Activated CD8-positive, alpha-beta memory T cell treated with anti-CD3 and anti-CD28 coated beads, Interleukin-2, amount 50 U/mL, for 24 hours (primary cell): ENCODE measurements around the gene ARMC7.
"Not testable (repeated sequence)": the region's sequence is repeated elsewhere in the genome, so short reads cannot be mapped to it uniquely, and the experiment has no call there.

Experiments used
- DNase-seq: peaks from one replicate; pipeline ENCODE4 v3.0.0-alpha.2; 2020; ENCODE audit errors: extremely low read depth

ARMC7 gene

DNA sequence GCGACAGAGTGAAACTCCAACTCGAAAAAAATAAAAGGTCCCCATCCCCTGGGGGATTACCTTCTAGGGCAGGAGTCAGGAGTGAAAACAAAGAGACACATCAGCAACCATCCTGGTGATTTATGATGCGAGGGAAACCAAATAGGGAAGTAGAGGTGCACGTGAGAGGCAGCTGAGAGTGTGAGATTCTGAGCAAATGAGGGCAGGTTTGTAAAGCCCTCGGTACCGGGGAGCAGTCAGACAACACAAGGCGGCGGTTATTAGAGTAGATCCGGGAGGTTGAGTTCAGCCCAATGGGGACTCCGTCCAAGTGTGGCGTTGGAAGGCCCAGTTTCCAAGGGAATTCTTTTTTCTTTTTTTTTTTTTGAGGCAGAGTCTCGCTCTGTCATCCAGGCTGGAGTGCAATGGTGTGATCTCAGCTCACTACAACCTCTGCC lies 7.4 kb upstream of the ARMC7 start:
- DNase-seq, result no peak

DNA sequence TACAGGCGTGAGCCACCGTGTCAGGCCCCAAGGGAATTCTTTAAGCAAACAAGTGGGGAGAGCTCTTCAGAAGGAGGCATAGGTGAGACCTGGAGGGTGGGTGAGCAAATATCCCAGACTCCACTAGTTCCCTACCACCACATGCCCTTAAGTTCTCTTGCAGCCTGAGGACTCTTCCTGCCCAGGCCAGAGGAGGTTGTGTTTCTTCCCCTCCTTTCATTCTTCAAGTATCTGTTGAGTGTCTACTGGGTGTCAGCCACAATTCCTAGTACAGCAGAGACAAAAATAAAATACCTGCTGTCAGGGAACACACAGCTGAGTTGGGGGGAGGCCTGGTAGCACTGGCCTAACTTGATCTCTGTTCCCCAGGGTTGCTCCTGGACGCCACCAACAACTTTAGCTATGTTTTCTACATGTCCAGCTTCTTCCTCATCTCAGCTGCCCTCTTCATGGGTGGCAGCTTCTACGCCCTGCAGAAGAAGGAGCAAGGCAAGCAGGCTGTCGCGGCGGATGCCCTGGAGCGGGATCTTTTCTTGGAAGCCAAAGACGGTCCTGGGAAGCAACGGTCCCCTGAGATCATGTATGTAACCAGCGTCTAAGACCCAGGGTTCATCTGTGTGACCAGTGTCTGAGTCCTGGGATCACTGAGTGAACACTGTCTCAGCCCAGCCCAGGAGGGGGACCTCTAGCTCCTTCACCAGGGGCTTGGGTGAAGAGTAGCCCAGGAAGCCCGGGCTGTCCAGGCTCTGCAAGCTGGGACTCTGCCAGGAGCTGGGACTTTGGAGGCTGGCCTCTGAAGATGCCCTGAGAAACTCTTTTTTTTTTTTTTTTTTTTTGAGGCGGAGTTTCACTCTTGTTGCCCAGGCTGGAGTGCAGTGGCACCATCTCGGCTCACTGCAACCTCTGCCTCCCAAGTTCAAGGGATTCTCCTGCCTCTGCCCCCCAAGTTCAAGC lies 5.9 kb upstream of the ARMC7 start:
- no peak for DNase-seq

GRCh38 chr17:75105126-75106080 lies 4.4 kb upstream of the ARMC7 start:
- no peak for DNase-seq

DNA sequence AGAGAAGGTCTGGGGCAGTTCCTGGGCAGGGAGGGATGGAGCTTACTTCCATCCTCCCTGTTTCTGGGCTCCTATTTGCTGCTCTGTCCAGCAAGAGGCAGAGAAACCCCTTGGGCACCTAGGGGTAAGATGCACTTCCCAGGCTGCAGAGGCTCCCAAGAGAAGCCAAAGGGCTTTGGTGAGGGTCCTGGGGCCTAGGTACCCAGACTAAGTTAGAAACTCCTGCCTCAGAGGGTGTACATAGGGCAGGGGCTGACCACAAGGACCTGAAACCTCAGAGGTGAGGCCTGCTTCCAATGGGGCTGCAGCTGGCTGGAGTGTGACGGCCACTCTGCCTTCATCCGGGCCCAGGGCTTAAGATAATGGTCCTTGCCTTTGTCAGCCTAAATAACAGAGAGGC lies 1.6 kb upstream of the ARMC7 start:
- DNase-seq, result no peak

GRCh38 chr17:75109046-75109406 lies 743 bp upstream of the ARMC7 start:
- DNase-seq, result no peak

- no peak for DNase-seq
Measured at GRCh38 chr17:75110234-75110937, 617 bp downstream of the ARMC7 start.

DNA sequence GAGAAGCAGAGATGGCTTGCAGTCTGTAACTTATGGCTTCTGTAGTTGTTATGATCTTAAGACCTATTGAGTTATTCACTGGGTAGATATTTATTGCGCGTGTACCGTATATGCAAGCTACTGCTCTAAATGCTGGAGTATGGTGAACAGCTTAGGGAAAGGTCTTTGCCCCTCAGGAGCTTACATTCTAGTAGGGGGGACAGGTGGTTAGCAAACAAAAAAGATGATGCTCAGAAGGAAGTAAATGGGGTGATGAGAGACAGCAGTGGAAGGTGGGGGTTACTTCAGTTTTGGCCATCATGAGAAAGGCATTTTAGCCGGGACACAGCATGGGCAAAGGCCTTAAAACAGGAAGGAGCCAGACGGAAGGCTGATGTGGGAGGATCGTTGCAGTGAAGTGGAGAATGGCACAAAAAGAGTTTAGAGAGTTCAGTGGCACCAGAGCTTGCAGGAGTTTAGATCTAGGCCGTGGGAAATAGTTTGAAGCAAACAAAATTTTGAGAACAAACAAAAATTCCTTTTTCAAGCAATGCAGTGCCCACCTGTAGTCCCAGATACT lies 2.1 kb downstream of the ARMC7 start:
- DNase-seq, result no peak

DNA sequence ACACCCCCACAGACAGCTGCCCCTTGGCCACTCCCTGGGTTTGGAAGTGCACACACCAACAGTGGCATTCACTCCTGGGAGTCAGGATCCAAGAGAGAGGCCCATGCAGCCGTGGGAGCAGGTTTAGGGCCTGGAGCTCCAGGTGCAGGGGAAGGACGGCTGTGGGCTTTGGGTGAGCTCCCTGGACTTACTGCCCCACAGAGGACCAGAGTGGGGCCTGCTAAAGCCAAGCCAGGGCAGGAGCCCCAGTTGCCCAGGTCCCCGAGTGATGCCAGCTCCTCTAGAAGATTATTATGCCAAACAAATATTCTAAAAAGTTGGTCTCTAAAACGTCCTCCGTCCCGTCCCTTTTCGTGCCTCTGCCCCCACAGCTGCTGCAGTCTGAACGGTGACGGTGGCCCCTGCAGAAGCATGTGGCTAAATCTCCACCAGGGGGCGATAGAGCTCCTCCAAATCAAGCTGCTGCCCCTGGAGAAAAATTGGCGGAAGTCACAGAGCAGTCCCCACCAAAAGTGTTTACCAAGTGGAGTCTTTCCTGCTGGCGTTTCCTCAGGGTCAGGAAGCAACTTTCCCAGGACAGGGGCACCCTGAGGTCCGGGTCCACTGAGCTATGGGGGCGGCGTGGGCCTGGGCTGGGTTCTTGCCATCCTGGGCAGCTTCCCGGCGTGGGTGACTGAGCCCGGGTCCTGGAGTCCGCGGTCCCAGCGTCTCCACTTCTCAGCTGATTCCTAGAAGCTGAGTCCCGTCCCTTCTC lies 4.2 kb downstream of the ARMC7 start:
- DNase-seq, result peak; percentile 80

DNA sequence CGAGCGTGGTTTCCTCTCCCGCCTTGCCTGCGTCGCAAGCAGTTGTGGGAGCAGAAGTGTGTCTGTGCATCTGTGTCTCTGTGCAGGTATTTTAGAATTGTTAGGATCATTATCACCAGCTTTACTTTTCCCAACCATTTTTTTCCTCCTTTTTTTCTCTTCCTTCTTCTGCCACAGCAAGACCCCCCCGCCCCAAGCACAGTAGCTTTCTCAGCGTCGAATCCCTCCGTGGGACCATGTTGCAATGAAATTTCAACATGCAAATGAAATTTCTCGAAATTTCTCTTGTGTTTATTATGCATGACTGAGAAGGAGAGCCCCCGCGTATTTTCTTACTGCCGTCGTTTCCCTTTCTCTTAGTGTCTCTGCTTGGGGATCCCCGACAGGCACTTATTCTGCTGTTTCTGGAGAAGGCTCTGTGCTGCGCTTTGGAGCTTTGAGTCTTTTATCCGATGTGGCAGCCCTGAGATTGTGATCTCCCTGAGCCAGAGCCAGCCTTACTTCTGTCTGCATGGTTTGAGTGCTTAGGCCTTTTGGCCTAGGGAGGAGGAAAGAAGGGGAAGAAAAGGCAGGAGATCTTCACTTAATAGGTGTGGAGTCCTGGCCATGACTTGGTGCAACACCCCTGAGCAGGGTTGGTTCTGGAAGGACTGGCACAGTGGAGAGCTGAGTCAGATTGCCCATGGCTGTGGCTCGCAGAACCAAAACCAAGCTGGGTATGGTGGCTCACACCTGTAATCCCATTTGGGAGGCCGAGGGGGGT lies 5.0 kb downstream of the ARMC7 start:
- no peak for DNase-seq

DNA sequence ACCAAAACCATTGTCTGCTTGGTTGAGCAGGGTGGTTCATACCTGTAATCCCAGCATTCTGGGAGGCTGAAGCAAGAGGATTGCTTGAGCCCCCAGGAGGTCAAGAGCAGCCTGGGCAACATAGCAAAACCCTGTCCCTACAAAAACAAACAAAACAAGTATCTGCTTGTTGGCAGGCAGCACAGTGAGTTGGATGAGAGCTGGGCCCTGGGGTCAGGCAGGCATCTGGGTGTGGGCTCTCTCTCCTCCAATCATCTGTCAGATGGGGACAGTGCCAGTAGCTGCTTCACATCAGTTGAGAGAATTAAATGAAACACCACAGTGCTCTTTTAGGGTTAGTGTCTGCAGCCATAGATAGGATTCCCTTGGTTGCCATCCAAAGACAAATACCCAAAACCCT lies 5.8 kb downstream of the ARMC7 start:
- DNase-seq, result no peak

DNA sequence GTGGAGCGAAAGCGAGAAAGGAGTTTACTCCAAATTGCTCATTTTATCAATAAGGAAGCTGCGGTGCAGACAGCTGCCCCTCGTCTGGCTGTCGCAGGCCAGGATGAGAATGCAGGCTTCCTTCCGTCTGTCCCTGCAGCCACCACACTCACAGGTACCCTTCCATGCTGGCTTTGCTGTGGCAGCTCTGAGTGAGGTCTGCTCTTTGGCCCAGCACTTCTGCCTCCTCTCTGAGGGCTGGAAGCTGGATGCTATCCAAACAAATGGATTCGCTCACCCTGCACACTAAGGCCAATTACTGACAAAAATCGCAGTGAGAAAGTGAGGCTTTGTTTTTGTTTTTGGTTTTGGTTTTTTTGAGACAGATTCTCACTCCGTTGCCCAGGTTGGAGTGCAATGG lies 7.0 kb downstream of the ARMC7 start:
- no peak for DNase-seq

GRCh38 chr17:75118307-75118706 lies 8.5 kb downstream of the ARMC7 start:
- no peak for DNase-seq

GRCh38 chr17:75124041-75124818 lies 14.5 kb downstream of the ARMC7 start:
- DNase-seq, result no peak

- no peak for DNase-seq
Measured at GRCh38 chr17:75124819-75125162, 15.0 kb downstream of the ARMC7 start.

GRCh38 chr17:75125984-75126383 lies 16.2 kb downstream of the ARMC7 start:
- no peak for DNase-seq

- no peak for DNase-seq
Measured at GRCh38 chr17:75126954-75127353, 17.2 kb downstream of the ARMC7 start.

DNA sequence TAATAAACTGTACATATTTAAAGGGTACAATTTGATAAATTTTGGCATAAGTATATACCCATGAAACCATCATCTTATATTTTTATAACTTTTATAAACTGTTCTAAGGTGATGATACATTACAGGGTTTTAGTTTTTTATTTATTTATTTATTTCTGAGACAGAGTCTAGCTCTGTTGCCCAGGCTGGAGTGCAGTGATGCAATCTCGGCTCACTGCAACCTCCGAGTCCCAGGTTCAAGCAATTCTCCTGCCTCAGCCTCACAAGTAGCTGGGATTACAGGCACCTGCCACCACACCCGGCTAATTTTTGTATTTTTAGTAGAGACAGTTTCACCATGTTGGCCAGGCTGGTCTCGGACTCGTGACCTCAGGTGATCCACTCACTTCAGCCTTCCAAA lies 18.2 kb downstream of the ARMC7 start:
- DNase-seq, result not testable (repeated sequence)

GRCh38 chr17:75128694-75129505 lies 19.1 kb downstream of the ARMC7 start:
- DNase-seq, result no peak

DNA sequence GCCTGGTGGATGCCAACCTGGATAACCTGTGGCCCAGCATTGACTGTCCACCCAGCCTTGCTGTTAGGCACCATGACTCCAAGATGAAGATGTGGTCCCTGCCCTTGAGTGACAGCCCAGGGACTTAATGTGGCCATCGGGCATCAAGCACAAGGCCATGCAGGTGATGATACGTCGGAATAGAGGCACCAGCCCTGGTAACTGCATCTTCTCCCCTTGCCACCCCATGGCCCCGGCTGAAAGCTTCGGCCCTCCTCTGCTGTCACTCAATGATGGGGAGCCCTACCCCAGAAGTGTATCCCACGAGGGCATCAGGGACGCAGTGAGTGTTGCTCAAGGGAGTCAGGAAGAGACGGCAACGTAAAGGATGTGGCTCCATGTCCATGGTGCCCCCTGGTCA lies 19.8 kb downstream of the ARMC7 start:
- DNase-seq, result no peak
